SW480 (cell line): Measurements from ENCODE around the gene LMOD3.
A peak's percentile ranks its signal among the peaks of the same experiment; 100 is the strongest.

ENCODE experiments used
- DNase-seq: peaks from one replicate; pipeline ENCODE4 v3.0.0-alpha.2; 2016; ENCODE audit warnings: low spot score

LMOD3 gene

GRCh38 chr3:69091389-69092029, 30.9 kb downstream of the LMOD3 start:
- DNase-seq: no peak

GRCh38 chr3:69090021-69090420, 32.4 kb downstream of the LMOD3 start:
- DNase-seq: no peak

GRCh38 chr3:69088063-69088462, 34.3 kb downstream of the LMOD3 start:
- no peak for DNase-seq

GRCh38 chr3:69087030-69087791, 35.2 kb downstream of the LMOD3 start:
- no peak for DNase-seq

GRCh38 chr3:69085833-69086722, 36.3 kb downstream of the LMOD3 start:
- peak; percentile 53 for DNase-seq

GRCh38 chr3:69085168-69085832, 37.1 kb downstream of the LMOD3 start:
- peak; percentile 21 for DNase-seq

- peak; percentile 94 for DNase-seq
These were observed 37.8 kb downstream of the LMOD3 start, which contains the start of gene ARL6IP5 for GRCh38 chr3:69084326-69085167. Gene ARL6IP5, plus strand, starts transcription at chr3:69084937. Its CDS starts 111 bp downstream, at chr3:69085048.

GRCh38 chr3:69082805-69083204, 39.6 kb downstream of the LMOD3 start:
- DNase-seq: peak; percentile 37

GRCh38 chr3:69082361-69082760, 40.0 kb downstream of the LMOD3 start:
- no peak for DNase-seq

GRCh38 chr3:69081583-69082262, 40.7 kb downstream of the LMOD3 start:
- peak; percentile 33 for DNase-seq

GRCh38 chr3:69080233-69080920, 42.0 kb downstream of the LMOD3 start, which contains the start of gene UBA3:
Gene UBA3, minus strand, starts transcription at chr3:69080365. Its CDS starts 12 bp downstream, at chr3:69080353.
- peak; percentile 89 for DNase-seq

- DNase-seq: peak; percentile 8
These were observed 42.9 kb downstream of the LMOD3 start for GRCh38 chr3:69079269-69080159.

- no peak for DNase-seq
These were observed 49.5 kb downstream of the LMOD3 start for GRCh38 chr3:69072928-69073327.

- DNase-seq: no peak
These were observed 56.3 kb downstream of the LMOD3 start for GRCh38 chr3:69066121-69066520.

- DNase-seq: no peak
These were observed 57.0 kb downstream of the LMOD3 start for GRCh38 chr3:69065318-69065964.

- DNase-seq: no peak
These were observed 58.8 kb downstream of the LMOD3 start for GRCh38 chr3:69063636-69064035.

GRCh38 chr3:69059688-69060087, 62.7 kb downstream of the LMOD3 start:
- DNase-seq: no peak

- DNase-seq: no peak
These were observed 63.5 kb downstream of the LMOD3 start for GRCh38 chr3:69058947-69059224.
